Liver (tissue), 9 donors: ENCODE results near the gene ANXA6. TPM values are rescaled to one million over a fixed set of nuclear protein-coding genes. Genes with fewer than 3 reads are reported as not detected.

Source experiments
- DNase-seq: peaks from one replicate; pipeline ENCODE4 v3.0.0-alpha.2; 2017; ENCODE audit warnings: low spot score
- H3K27ac ChIP-seq, 2 donors: one replicate each; pipeline ENCODE4 v1.7.0; 2013; ENCODE audit warnings: inconsistent platforms in 2 of 2, low read length in 2 of 2, control low read depth in 1 of 2, low read depth in 1 of 2, mild to moderate bottlenecking in 1 of 2
- H3K27me3 ChIP-seq, 4 donors: one replicate each; pipeline versions ENCODE4 v1.6.1 to v1.7.0; 2013; ENCODE audit warnings: low read length in 3 of 4, inconsistent platforms in 1 of 4, mild to moderate bottlenecking in 1 of 4, moderate library complexity in 1 of 4; ENCODE audit not compliant: control insufficient read depth in 4 of 4, insufficient read depth in 4 of 4
- H3K36me3 ChIP-seq, 4 donors: one replicate each; pipeline versions ENCODE4 v1.6.1 to v1.7.0; 2013; ENCODE audit warnings: low read length in 3 of 4, mild to moderate bottlenecking in 3 of 4, low read depth in 1 of 4, moderate library complexity in 1 of 4; ENCODE audit not compliant: control insufficient read depth in 4 of 4, insufficient read depth in 3 of 4
- H3K4me1 ChIP-seq, 4 donors: one replicate each; pipeline versions ENCODE4 v1.6.1 to v1.7.0; 2013; ENCODE audit warnings: low read length in 3 of 4, mild to moderate bottlenecking in 3 of 4, moderate library complexity in 1 of 4; ENCODE audit not compliant: control insufficient read depth in 4 of 4, insufficient read depth in 4 of 4
- H3K4me3 ChIP-seq, 3 donors: one replicate each; pipeline versions ENCODE4 v1.6.1 to v1.7.0; 2013; ENCODE audit warnings: low read length in 3 of 3, control low read depth in 1 of 3, low read depth in 1 of 3, mild to moderate bottlenecking in 1 of 3
- H3K9ac ChIP-seq, 2 donors: one replicate each; pipeline ENCODE4 v1.7.0; 2013; ENCODE audit warnings: low read length in 2 of 2, mild to moderate bottlenecking in 2 of 2, moderate library complexity in 2 of 2, control low read depth in 1 of 2, low read depth in 1 of 2
- H3K9me3 ChIP-seq, 4 donors: one replicate each; pipeline versions ENCODE4 v1.6.1 to v1.7.0; 2013; ENCODE audit warnings: low read length in 3 of 4; ENCODE audit not compliant: control insufficient read depth in 4 of 4
- EGR1 ChIP-seq, 2 donors: IDR thresholded peaks; 2 replicates each; pipeline ENCODE4 v1.6.1; 2016 to 2018; ENCODE audit warnings: antibody characterized with exemption in 2 of 2, low read depth in 2 of 2
- FOXA1 ChIP-seq: IDR thresholded peaks from 2 replicates; pipeline ENCODE4 v1.6.1; 2016; ENCODE audit warnings: antibody characterized with exemption
- GABPA ChIP-seq, 2 donors: IDR thresholded peaks in 1 of 2; conservative IDR thresholded peaks in 1 of 2; 2 replicates each; pipeline ENCODE4 v1.6.1; 2016; ENCODE audit warnings: antibody characterized with exemption in 2 of 2, mild to moderate bottlenecking in 1 of 2, moderate library complexity in 1 of 2
- HNF4A ChIP-seq, 2 donors: conservative IDR thresholded peaks; 2 replicates each; pipeline ENCODE4 v1.6.1; 2016; ENCODE audit warnings: antibody characterized with exemption in 2 of 2, mild to moderate bottlenecking in 2 of 2
- HNF4G ChIP-seq: IDR thresholded peaks from 2 replicates; pipeline ENCODE4 v1.6.1; 2016; ENCODE audit warnings: antibody characterized with exemption
- JUND ChIP-seq, 2 donors: IDR thresholded peaks; 2 replicates each; pipeline ENCODE4 v1.6.1; 2016; ENCODE audit warnings: antibody characterized with exemption in 2 of 2
- NR2F2 ChIP-seq: IDR thresholded peaks from 2 replicates; pipeline ENCODE4 v1.6.1; 2016; ENCODE audit warnings: antibody characterized with exemption
- RAD21 ChIP-seq, 2 donors: IDR thresholded peaks; 2 replicates each; pipeline ENCODE4 v1.6.1; 2016; ENCODE audit warnings: antibody characterized with exemption in 2 of 2, mild to moderate bottlenecking in 2 of 2
- RXRA ChIP-seq, 2 donors: IDR thresholded peaks; 2 replicates each; pipeline ENCODE4 v1.6.1; 2017 to 2018; ENCODE audit warnings: antibody characterized with exemption in 2 of 2, mild to moderate bottlenecking in 1 of 2
- SP1 ChIP-seq: IDR thresholded peaks from 2 replicates; pipeline ENCODE4 v1.6.1; 2018; ENCODE audit warnings: antibody characterized with exemption, mild to moderate bottlenecking
- TAF1 ChIP-seq: conservative IDR thresholded peaks from 2 replicates; pipeline ENCODE4 v1.6.1; 2016; ENCODE audit warnings: antibody characterized with exemption, mild to moderate bottlenecking
- YY1 ChIP-seq: IDR thresholded peaks from 2 replicates; pipeline ENCODE4 v1.6.1; 2016; ENCODE audit warnings: antibody characterized with exemption, mild to moderate bottlenecking
- WGBS: extraction: QIAGEN DNeasy Blood & Tissue Kit; methylation state at CpG from one replicate; pipeline ENCODE4 v1.1.7; 2013; 5-methylcytosine and 5-hydroxymethylcytosine counted together
- polyA plus RNA-seq, 2 donors: library from polyadenylated mRNA; stranded (reverse) in 1 of 2; unstranded in 1 of 2; fragments of 200-250 nt in 1 of 2; fragments of >200 nt in 1 of 2; fragmentation: Nextera tagmentation in 1 of 2; extraction: Ambion mirVana in 1 of 2; gene quantifications; one replicate each; pipeline versions ENCODE4 v1.2.1 to v1.2.3, GENCODE V29; 2013 to 2015
- total RNA-seq, 2 donors: library from RNA; depleted of rRNA; stranded (reverse); fragments of >200 nt; gene quantifications; one replicate each; pipeline ENCODE4 v1.2.3, GENCODE V29; 2014
- TF ChIP-seq, protein P1 (sequence below): fragments of 150-350 bp; IDR thresholded peaks from 2 replicates; pipeline ENCODE4 v1.5.1; 2017; ENCODE audit warnings: improper control_type of control experiment, low read depth, low read length; ENCODE audit not compliant: missing input control
- TF ChIP-seq, protein P2 (sequence below): IDR thresholded peaks from 2 replicates; pipeline ENCODE4 v1.6.1; 2016; ENCODE audit warnings: antibody characterized with exemption
- TF ChIP-seq, protein P3 (sequence below): IDR thresholded peaks from 2 replicates; pipeline ENCODE4 v1.6.1; 2016; ENCODE audit warnings: antibody characterized with exemption
- TF ChIP-seq, protein P4 (sequence below): IDR thresholded peaks from 2 replicates; pipeline ENCODE4 v1.6.1; 2016; ENCODE audit warnings: antibody characterized with exemption, mild to moderate bottlenecking
- donor health status: healthy.
- donor health status: healthy.
- donor health status: healthy.
- donor health status: healthy.
- donor health status: healthy.

The ANXA6 gene
- total and polyA plus RNA-seq, 4 donors: 52.7 to 215 (median 126) TPM

GRCh38 chr5:151137067-151137825 is 20.3 kb downstream of the ANXA6 start:
- no peaks in the 10 kb centered on the region for H3K27me3 ChIP-seq
- no peak overlapping the region for H3K9ac ChIP-seq
- no peak overlapping the region for H3K27ac ChIP-seq
- peaks cover 16 to 78% (median 72%) of the 10 kb centered on the region in 4 donors for H3K36me3 ChIP-seq
- TF ChIP-seq HNF4G: no peak
- no peak for TF ChIP-seq EGR1 (IDR thresholded peaks at IDR 0.05; ENCODE audit: low read depth in 2 of 2)
- no peak for TF ChIP-seq RAD21 (IDR thresholded peaks at IDR 0.05)
- no peak for TF ChIP-seq RXRA (IDR thresholded peaks at IDR 0.05)
- TF ChIP-seq, protein P1, sequence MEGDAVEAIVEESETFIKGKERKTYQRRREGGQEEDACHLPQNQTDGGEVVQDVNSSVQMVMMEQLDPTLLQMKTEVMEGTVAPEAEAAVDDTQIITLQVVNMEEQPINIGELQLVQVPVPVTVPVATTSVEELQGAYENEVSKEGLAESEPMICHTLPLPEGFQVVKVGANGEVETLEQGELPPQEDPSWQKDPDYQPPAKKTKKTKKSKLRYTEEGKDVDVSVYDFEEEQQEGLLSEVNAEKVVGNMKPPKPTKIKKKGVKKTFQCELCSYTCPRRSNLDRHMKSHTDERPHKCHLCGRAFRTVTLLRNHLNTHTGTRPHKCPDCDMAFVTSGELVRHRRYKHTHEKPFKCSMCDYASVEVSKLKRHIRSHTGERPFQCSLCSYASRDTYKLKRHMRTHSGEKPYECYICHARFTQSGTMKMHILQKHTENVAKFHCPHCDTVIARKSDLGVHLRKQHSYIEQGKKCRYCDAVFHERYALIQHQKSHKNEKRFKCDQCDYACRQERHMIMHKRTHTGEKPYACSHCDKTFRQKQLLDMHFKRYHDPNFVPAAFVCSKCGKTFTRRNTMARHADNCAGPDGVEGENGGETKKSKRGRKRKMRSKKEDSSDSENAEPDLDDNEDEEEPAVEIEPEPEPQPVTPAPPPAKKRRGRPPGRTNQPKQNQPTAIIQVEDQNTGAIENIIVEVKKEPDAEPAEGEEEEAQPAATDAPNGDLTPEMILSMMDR: no peak
- no peak for TF ChIP-seq SP1
- TF ChIP-seq, protein P2, sequence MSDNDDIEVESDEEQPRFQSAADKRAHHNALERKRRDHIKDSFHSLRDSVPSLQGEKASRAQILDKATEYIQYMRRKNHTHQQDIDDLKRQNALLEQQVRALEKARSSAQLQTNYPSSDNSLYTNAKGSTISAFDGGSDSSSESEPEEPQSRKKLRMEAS: no peak
- TF ChIP-seq, protein P3, sequence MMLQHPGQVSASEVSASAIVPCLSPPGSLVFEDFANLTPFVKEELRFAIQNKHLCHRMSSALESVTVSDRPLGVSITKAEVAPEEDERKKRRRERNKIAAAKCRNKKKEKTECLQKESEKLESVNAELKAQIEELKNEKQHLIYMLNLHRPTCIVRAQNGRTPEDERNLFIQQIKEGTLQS: no peak
- H3K4me3 ChIP-seq: no peak overlapping the region
- DNase-seq: no peak
- no peaks in the 10 kb centered on the region for H3K9me3 ChIP-seq
- peaks cover 0 to 3% (median 0%) of the 10 kb centered on the region in 4 donors for H3K4me1 ChIP-seq
- 94% methylated on average over 10 of the region's 10 CpGs for WGBS

DNA sequence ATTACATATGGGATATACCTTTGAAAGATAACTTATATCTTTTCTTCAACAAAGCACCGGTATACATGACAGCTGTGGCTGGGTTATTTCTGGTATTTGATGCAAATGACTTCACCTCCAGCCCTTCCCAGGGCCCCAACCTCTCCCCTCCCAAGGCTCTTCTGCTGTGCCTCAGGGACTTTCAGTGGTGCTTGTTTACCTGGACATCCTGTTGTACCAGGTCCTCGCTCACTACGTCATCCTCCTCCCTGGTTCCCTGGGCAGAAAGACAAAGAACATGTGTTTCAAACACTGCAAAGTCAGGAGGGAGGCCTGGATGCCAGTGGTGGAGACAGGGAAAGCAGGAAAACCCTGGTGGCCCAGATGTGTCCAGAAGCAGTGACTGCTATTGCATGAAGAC is 23.4 kb downstream of the ANXA6 start:
- Histone ChIP-seq H3K4me1 (no peaks in the 10 kb centered on the region), H3K36me3 (peaks cover 19 to 97% (median 84%) of the 10 kb centered on the region in 4 donors), H3K27ac (no peak overlapping the region), H3K9me3 (no peaks in the 10 kb centered on the region), H3K4me3 (no peak overlapping the region), H3K9ac (no peak overlapping the region), H3K27me3 (no peaks in the 10 kb centered on the region)
- no peak for DNase-seq
- no peak for TF ChIP-seq RAD21 (IDR thresholded peaks at IDR 0.05)
- no peak for TF ChIP-seq EGR1 (IDR thresholded peaks at IDR 0.05; ENCODE audit: low read depth in 2 of 2)
- TF ChIP-seq SP1: no peak
- no peak for TF ChIP-seq RXRA (IDR thresholded peaks at IDR 0.05)
- no peak for TF ChIP-seq YY1
- TF ChIP-seq NR2F2: no peak
- TF ChIP-seq GABPA (IDR thresholded peaks at IDR 0.05 in 1 of 2, conservative IDR thresholded peaks at IDR 0.05 in 1 of 2): no peak
- TF ChIP-seq, protein P2: no peak
- no peak for TF ChIP-seq HNF4A (conservative IDR thresholded peaks at IDR 0.05)
- no peak for TF ChIP-seq JUND (IDR thresholded peaks at IDR 0.05)
- WGBS: 94% methylated on average over 3 of the region's 3 CpGs

- no peak overlapping the region for H3K27ac ChIP-seq
- H3K27me3 ChIP-seq: no peaks in the 10 kb centered on the region
- peaks cover 16 to 97% (median 83%) of the 10 kb centered on the region in 4 donors for H3K36me3 ChIP-seq
- TF ChIP-seq HNF4G (no peak), RAD21 (IDR thresholded peaks at IDR 0.05) (no peak), GABPA (IDR thresholded peaks at IDR 0.05 in 1 of 2, conservative IDR thresholded peaks at IDR 0.05 in 1 of 2) (no peak), TAF1 (no peak), JUND (IDR thresholded peaks at IDR 0.05) (no peak), FOXA1 (no peak), YY1 (no peak)
- TF ChIP-seq, protein P4, sequence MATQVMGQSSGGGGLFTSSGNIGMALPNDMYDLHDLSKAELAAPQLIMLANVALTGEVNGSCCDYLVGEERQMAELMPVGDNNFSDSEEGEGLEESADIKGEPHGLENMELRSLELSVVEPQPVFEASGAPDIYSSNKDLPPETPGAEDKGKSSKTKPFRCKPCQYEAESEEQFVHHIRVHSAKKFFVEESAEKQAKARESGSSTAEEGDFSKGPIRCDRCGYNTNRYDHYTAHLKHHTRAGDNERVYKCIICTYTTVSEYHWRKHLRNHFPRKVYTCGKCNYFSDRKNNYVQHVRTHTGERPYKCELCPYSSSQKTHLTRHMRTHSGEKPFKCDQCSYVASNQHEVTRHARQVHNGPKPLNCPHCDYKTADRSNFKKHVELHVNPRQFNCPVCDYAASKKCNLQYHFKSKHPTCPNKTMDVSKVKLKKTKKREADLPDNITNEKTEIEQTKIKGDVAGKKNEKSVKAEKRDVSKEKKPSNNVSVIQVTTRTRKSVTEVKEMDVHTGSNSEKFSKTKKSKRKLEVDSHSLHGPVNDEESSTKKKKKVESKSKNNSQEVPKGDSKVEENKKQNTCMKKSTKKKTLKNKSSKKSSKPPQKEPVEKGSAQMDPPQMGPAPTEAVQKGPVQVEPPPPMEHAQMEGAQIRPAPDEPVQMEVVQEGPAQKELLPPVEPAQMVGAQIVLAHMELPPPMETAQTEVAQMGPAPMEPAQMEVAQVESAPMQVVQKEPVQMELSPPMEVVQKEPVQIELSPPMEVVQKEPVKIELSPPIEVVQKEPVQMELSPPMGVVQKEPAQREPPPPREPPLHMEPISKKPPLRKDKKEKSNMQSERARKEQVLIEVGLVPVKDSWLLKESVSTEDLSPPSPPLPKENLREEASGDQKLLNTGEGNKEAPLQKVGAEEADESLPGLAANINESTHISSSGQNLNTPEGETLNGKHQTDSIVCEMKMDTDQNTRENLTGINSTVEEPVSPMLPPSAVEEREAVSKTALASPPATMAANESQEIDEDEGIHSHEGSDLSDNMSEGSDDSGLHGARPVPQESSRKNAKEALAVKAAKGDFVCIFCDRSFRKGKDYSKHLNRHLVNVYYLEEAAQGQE: no peak
- TF ChIP-seq, protein P1: no peak
- H3K9me3 ChIP-seq: no peaks in the 10 kb centered on the region
- H3K4me1 ChIP-seq: no peaks in the 10 kb centered on the region
- 78% methylated on average over 4 of the region's 4 CpGs for WGBS
- no peak overlapping the region for H3K4me3 ChIP-seq
- no peak for DNase-seq
- H3K9ac ChIP-seq: no peak overlapping the region
Observed at GRCh38 chr5:151132963-151133362, 24.6 kb downstream of the ANXA6 start.
